ENCODE measurements around the gene UGT1A5.

UGT1A5 gene

GRCh38 chr2:233813236-233814055 lies 100.7 kb downstream of the UGT1A5 start:
- no peak for DNase-seq

DNA sequence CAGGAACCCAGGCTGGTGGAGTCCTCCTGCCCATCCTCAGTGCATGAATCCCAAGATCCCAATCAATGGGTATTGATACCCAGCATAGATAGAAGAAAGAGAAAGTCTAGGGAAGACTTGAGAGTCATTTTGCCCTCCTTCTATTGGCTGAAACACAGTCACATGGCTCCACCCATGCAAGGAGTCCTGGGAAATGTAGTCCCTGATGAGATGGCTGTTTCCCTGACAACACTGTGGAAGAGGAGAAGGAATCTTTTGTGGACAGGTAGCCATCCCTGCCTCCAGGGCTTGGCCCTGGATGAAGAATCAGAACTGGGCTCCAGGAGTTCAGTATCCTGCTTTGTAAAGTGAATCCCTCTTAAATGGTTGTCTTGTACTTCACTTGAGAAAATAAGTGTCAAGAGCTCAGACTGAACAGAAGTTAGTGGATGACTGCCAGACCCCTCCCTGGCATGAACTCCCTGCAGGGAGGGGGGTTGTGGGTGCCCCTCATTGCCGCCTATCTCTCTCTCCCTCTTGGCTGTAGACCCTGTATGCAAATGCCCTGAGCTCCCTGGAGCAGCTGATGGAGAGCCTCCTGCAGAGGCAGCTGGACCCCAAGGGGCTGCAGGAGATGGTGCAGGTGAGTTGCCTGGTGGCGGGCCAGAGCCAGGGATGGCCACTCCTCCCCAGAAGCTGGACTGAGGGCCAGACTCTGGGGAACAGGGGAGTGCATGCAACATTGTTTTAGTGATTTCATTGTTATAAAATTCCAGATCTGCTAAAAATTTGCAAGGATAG lies 101.5 kb downstream of the UGT1A5 start:
- no peak for DNase-seq

GRCh38 chr2:233815861-233816260 lies 103.2 kb downstream of the UGT1A5 start:
- no peak for DNase-seq

DNA sequence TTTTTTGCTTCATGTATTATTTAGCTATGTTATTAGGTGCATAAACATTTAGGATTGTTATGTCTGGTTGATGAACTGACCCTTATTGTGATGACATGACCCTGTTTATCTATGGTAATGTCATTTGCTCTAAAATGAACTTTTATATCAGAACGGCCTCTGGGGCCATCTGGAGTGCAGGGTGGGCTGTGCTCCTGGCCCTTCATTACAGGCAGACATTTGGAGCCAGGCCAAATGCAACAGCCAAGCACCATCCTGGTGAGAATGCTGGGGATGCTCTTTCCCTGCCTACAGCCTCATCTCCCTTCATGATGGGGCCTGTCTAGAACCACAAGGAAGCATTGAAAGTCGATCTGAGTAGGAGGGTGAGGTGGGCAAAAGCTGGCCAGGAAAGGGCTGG lies 103.6 kb downstream of the UGT1A5 start:
- DNase-seq: no peak

DNA sequence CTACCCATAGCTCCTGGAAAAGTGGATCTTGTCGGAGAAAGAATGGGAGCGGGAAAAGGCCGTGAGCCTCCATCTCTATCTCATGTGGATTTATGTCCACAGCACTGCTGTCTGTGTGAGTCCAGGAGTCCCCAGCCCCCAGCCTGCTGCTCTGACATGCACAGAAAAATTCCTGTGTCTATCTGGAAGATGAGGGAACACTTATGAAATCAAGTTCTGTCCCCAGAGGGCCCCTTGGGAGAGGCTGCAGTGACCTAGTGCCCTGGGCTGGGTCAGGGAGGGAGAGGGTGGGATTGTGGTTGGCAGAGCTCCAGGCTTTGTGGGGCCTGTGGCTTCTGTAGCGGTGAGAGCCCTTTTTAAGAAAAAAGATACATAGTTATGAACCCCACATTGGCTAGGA lies 104.1 kb downstream of the UGT1A5 start:
- DNase-seq: no peak

DNA sequence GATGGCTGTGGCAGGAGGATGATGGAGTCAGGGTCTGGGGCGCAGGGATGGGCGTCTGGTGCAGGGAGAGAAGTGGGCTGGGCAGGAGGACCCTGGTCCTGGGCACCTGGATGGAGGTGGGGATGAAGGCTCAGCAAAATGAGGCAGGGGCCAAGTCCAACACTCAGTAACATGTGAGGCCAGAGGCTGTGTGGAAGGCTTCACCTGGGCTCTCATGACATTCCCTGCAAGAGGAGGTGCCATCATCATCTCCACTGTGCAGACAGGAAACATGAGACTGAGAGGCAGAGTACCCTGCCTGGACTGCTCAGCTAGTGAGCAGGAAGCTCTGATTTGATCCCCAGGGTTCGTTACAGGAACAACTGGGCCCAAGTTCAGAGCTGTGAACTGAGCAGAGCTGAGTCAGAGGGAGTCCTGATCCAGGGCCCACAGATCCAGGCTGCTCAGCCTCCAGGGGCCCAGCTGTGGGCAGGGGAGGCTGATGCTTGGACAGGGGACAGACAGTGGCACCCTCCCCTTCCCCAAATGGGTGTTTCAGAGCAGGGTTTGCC lies 104.7 kb downstream of the UGT1A5 start:
- no peak for DNase-seq

DNA sequence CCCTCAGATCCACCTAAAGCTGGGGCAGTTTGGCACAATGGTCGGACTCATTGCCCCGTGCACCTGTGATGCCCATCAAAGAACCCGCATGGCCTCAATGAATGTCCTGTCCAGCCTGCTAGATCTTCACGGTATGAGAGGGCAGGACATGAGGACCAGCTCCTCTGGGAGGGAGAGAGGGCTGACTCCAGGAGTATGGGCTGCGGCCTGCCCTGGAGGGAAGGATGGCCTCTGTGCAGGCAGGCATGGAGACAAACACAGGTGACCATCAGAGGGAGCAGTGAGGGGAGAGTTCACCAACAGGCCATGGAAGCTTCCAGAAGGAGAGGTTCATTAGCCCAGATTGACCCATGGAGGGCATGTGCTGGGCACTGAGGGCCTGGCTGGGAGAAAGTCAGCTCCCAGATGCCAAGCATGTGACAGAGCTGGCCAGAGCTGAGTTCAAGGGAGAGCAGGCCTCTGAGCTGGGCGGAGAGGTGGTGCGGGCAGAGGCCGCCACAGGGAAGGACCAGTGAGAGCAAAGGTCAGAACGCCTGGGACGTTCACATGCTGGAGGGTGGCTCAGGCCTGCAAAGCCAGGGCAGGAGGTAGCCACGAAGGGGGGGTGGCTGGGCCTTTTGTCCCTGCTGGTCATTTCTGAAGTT lies 105.4 kb downstream of the UGT1A5 start:
- DNase-seq: no peak

DNA sequence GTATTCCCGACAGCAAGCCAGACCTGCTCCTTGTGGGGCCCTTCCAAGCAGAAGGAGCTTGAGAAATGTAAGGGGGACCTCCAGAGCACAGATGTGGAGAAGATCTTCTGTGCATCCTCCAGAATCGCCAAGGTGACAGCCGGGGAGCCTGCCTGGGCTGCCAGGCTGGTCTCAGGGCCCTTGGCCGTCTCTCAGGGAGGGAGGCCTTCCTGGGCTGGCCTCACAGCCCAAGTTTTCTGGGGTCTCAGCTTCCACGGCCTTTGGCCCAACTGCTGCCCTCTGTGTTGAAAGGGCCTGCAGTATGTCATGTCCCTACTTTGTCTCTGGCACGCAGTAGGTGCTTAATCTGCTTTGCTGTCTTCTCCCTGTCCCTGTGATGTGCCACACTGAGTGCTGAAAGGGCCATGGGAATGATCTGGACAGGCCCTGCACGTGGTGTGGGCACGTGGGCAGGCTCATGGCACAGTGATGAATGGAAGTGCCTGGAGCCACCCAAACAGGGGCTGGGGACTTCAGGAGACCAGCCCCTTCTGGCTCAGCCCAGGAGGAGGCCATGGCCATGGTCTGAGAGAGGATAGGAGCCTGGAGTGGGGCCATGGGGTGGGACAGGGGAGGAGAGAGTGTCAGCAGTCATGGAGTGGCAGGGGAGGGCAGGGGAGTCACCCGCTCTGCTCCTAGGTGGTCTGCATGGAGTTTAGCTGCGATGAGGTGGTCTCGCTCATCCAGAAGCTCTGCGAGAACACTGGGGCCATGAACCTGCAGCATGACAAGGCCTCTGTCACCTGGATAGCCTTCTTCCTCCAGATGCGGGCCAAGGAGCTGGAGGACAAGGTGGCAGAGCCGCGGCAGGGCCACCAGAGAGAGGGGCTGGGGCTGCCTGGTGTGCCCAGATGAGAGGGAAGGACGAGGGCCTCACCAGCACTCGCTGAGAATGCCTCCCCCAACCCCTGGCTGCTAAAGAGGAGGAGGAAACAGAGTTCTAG lies 106.2 kb downstream of the UGT1A5 start:
- no peak for DNase-seq

GRCh38 chr2:233819884-233820773 lies 107.4 kb downstream of the UGT1A5 start:
- DNase-seq: no peak

DNA sequence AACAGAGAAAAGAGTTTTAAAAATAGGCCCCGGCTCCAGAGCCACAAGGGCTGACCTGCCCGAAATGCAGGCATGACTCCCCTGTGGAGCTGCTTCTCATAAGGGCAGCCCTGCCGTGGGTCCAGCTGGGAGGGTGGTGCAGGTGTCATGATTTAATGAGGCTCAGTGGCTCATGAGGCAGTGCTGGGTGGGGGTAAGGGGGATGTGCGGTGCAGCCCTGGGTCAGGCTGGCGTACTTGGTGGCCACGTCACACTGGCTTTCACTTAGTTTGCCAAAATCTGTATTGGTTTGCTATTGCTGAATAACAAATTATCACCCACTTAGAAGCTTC lies 108.0 kb downstream of the UGT1A5 start:
- no peak for DNase-seq

GRCh38 chr2:233821196-233821595 lies 108.5 kb downstream of the UGT1A5 start:
- no peak for DNase-seq

GRCh38 chr2:233821709-233822100 lies 109.0 kb downstream of the UGT1A5 start:
- no peak for DNase-seq

DNA sequence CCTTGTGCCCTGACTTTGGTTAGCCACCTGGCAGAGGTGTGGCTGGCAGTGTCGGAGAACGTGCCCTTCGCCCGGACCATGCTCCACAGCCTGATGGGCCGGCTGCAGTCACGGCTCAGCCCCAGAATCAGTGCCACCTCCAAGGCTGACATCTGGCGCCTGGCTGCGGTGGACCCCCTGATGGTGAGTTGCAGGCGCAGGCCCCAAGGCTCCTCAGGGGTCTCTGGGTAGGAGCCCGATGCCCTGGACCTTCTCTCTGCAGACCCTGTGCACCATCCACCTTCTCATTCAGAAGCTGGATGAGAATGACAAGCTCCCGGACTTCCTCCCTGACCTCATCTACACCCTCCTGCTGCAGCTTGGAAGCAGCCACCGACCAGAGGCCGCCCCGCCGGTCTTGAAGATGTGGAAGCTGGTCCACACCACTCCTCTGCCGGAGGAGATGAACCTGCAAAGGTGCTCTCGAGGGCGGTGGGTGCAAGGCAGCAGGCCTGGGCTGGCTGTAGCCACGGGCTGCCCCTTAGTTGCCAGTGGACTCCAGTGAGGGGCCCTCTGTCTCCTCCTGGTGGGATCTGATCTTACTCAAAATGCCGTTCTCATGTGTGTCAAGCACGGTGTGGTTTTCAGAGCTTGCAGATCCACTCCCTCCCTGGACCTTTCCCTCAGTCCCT lies 109.5 kb downstream of the UGT1A5 start:
- DNase-seq: no peak

Data from NCI-H510A treated with DMSO at 0.1 percent for 48 hours (cell line).